DOHH2 (cell line): ENCODE measurements around the gene PTGFRN.

Experiments
- H3F3A ChIP-seq: fragments of 200-600 bp; sonication (generic), shearing (Covaris generic); 2 replicates; pipeline ENCODE4 v1.6.0; 2016; ENCODE audit warnings: antibody characterized with exemption, mild to moderate bottlenecking; ENCODE audit not compliant: control insufficient read depth, insufficient read depth
- H3K27ac ChIP-seq: fragments of 200-600 bp; sonication (generic); 2 replicates; pipeline ENCODE4 v1.5.1; 2014; ENCODE audit warnings: low read depth, mild to moderate bottlenecking, low read length, moderate library complexity
- H3K27me3 ChIP-seq: fragments of 200-600 bp; sonication (generic); 2 replicates; pipeline ENCODE4 v1.6.1; 2014; ENCODE audit warnings: mild to moderate bottlenecking, low read length, mixed read lengths; ENCODE audit not compliant: control insufficient read depth
- H3K36me3 ChIP-seq: fragments of 200-600 bp; sonication (generic); 2 replicates; pipeline ENCODE4 v1.6.1; 2014; ENCODE audit warnings: mild to moderate bottlenecking, low read length, moderate library complexity, mixed read lengths; ENCODE audit not compliant: control insufficient read depth
- H3K4me1 ChIP-seq: fragments of 200-600 bp; sonication (generic); 2 replicates; pipeline ENCODE4 v1.6.1; 2014; ENCODE audit warnings: mild to moderate bottlenecking, low read length, mixed read lengths; ENCODE audit not compliant: control insufficient read depth
- H3K4me2 ChIP-seq: fragments of 200-600 bp; sonication (generic); 2 replicates; pipeline ENCODE4 v1.6.0; 2014; ENCODE audit warnings: mild to moderate bottlenecking, low read length, moderate library complexity
- H3K4me3 ChIP-seq: fragments of 200-600 bp; sonication (generic); 2 replicates; pipeline ENCODE4 v1.5.1; 2014; ENCODE audit warnings: mild to moderate bottlenecking, low read length, mixed read lengths
- H3K79me2 ChIP-seq: fragments of 200-600 bp; sonication (generic); 2 replicates; pipeline ENCODE4 v1.6.1; 2014; ENCODE audit warnings: mild to moderate bottlenecking, low read length, mixed read lengths; ENCODE audit not compliant: control insufficient read depth
- H3K9me2 ChIP-seq: fragments of 200-600 bp; sonication (generic); replicated peaks from 2 replicates; pipeline ENCODE4 v1.6.1; 2014; ENCODE audit warnings: mild to moderate bottlenecking, low read length, mixed read lengths; ENCODE audit not compliant: control insufficient read depth
- H3K9me3 ChIP-seq: fragments of 200-600 bp; sonication (generic); 2 replicates; pipeline ENCODE4 v1.6.1; 2014; ENCODE audit warnings: antibody characterized with exemption, low read length, mixed read lengths; ENCODE audit not compliant: control insufficient read depth, insufficient read depth
- H4K20me1 ChIP-seq: fragments of 200-600 bp; sonication (generic); 2 replicates; pipeline ENCODE4 v1.6.0; 2014; ENCODE audit warnings: low read depth, mild to moderate bottlenecking, antibody characterized with exemption, low read length, moderate library complexity; ENCODE audit not compliant: control insufficient read depth, insufficient read depth
- CTCF ChIP-seq: fragments of 200-600 bp; sonication (generic); IDR thresholded peaks from one replicate; pipeline ENCODE4 v1.5.1; 2014; ENCODE audit warnings: antibody characterized with exemption, mild to moderate bottlenecking, low read depth, low read length; ENCODE audit not compliant: poor library complexity, severe bottlenecking
- EZH2phosphoT487 ChIP-seq: fragments of 200-600 bp; sonication (generic); IDR thresholded peaks from 2 replicates; pipeline ENCODE4 v1.6.1; 2017; ENCODE audit warnings: borderline replicate concordance, mild to moderate bottlenecking, antibody characterized with exemption, low read length, moderate library complexity, mixed read lengths

The PTGFRN gene

DNA sequence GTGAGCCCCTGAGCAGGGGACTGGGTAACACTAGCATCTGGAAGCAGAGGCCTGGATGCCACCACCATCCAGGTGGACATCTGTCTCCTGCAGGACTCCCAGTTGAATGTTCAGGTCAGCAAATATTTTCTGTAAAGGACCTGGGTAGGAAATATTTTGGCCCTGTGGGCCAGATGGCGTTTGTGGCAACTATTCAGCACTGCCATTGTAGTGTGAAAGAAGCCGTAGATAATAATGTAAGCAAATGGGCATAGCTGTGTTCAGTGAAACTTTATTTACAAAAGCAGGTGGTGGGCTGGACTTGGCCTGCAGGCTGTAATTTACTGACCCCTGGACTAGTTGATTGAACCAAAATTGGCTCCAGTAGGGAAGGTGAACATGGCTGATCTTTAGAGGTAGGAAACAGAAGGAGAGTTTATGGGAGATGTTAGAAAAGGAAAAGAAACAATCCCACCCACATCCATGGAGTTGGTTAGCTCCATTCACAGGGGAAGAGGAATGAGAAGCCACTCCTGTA, 71.9 kb downstream of the PTGFRN start:
- H3K9me2 ChIP-seq: no peaks in the 10 kb centered on the region
- H3K4me3 ChIP-seq: no peak overlapping the region
- no peak overlapping the region for H3K4me2 ChIP-seq
- H3K27ac ChIP-seq: no peak overlapping the region
- no peaks in the 10 kb centered on the region for H3K9me3 ChIP-seq
- H4K20me1 ChIP-seq: no peaks in the 10 kb centered on the region
- H3K79me2 ChIP-seq: no peaks in the 10 kb centered on the region
- no peaks in the 10 kb centered on the region for H3K36me3 ChIP-seq
- no peaks in the 10 kb centered on the region for H3K4me1 ChIP-seq
- no peaks in the 10 kb centered on the region for H3F3A ChIP-seq
- no peak for TF ChIP-seq EZH2phosphoT487
- TF ChIP-seq CTCF: no peak
- H3K27me3 ChIP-seq: no peaks in the 10 kb centered on the region

GRCh38 chr1:116982319-116983004, 72.7 kb downstream of the PTGFRN start:
- H4K20me1 ChIP-seq: no peaks in the 10 kb centered on the region
- H3K4me1 ChIP-seq: no peaks in the 10 kb centered on the region
- no peaks in the 10 kb centered on the region for H3K9me2 ChIP-seq
- H3K79me2 ChIP-seq: no peaks in the 10 kb centered on the region
- no peaks in the 10 kb centered on the region for H3K27me3 ChIP-seq
- no peak overlapping the region for H3K4me3 ChIP-seq
- TF ChIP-seq CTCF: no peak
- TF ChIP-seq EZH2phosphoT487: no peak
- no peaks in the 10 kb centered on the region for H3K36me3 ChIP-seq
- H3K9me3 ChIP-seq: no peaks in the 10 kb centered on the region
- H3K4me2 ChIP-seq: no peak overlapping the region
- H3K27ac ChIP-seq: no peak overlapping the region
- H3F3A ChIP-seq: no peaks in the 10 kb centered on the region

DNA sequence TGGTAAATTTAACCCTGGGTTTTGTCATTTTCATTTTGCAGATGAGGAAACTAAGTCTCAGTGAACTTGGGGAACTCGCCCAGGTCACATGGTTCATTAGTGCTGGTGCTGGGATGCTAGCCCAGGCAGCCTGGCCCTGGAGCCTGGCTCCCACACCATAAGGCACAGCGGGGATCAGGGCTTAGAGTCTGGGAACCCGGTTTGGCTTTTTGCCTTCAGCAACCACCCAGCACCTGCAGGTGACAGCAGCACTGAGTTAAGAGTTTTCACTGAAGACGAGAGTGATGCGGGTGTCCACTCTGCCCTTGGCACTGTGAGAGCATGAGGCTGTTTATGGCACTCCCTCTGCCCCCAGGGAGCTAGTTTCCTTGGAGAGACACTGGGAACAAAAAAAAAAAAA, 73.4 kb downstream of the PTGFRN start:
- Histone ChIP-seq H3K9me3 (no peaks in the 10 kb centered on the region), H3K36me3 (no peaks in the 10 kb centered on the region), H4K20me1 (no peaks in the 10 kb centered on the region), H3K9me2 (no peaks in the 10 kb centered on the region), H3K4me3 (no peak overlapping the region), H3K27ac (no peak overlapping the region), H3K4me2 (no peak overlapping the region), H3F3A (no peaks in the 10 kb centered on the region), H3K79me2 (no peaks in the 10 kb centered on the region), H3K27me3 (no peaks in the 10 kb centered on the region), H3K4me1 (no peaks in the 10 kb centered on the region)
- TF ChIP-seq CTCF (no peak), EZH2phosphoT487 (no peak)
